Esophagus (tissue), 2 donors: Measurements from ENCODE around the gene KHDC4. TPM values are rescaled to one million over a fixed set of nuclear protein-coding genes. Genes with fewer than 3 reads are reported as not detected.
"Not testable (repeated sequence)": the region's sequence is repeated elsewhere in the genome, so short reads cannot be mapped to it uniquely, and the experiment has no call there.

Experiments used
- H3K27ac ChIP-seq, 2 donors: one replicate each; pipeline ENCODE4 v1.5.1; 2013; ENCODE audit warnings: low read depth in 2 of 2, mild to moderate bottlenecking in 2 of 2, inconsistent platforms in 1 of 2, low read length in 1 of 2, moderate library complexity in 1 of 2
- H3K27me3 ChIP-seq, 2 donors: one replicate each; pipeline ENCODE4 v1.6.1; 2013; ENCODE audit warnings: low read length in 2 of 2, control low read depth in 1 of 2, mild to moderate bottlenecking in 1 of 2; ENCODE audit not compliant: insufficient read depth in 2 of 2, control insufficient read depth in 1 of 2
- H3K36me3 ChIP-seq, 2 donors: one replicate each; pipeline ENCODE4 v1.6.1; 2013; ENCODE audit warnings: low read length in 1 of 2; ENCODE audit not compliant: control insufficient read depth in 2 of 2, insufficient read depth in 2 of 2
- H3K4me1 ChIP-seq, 2 donors: one replicate each; pipeline ENCODE4 v1.6.1; 2013; ENCODE audit warnings: low read length in 1 of 2; ENCODE audit not compliant: control insufficient read depth in 2 of 2, insufficient read depth in 2 of 2
- H3K4me3 ChIP-seq, 2 donors: one replicate each; pipeline ENCODE4 v1.5.1; 2013; ENCODE audit warnings: low read length in 2 of 2, mild to moderate bottlenecking in 2 of 2, low read depth in 1 of 2, moderate library complexity in 1 of 2
- H3K9me3 ChIP-seq, 2 donors: one replicate each; pipeline ENCODE4 v1.6.1; 2013; ENCODE audit warnings: mild to moderate bottlenecking in 2 of 2, low read depth in 1 of 2, low read length in 1 of 2, moderate library complexity in 1 of 2; ENCODE audit not compliant: control insufficient read depth in 2 of 2, insufficient read depth in 1 of 2
- WGBS, 2 donors: extraction: QIAGEN DNeasy Blood & Tissue Kit; methylation state at CpG; one replicate each; pipeline ENCODE4 v1.1.7; 2013; 5-methylcytosine and 5-hydroxymethylcytosine counted together
- polyA plus RNA-seq, 2 donors: library from polyadenylated mRNA; stranded (reverse); fragments of 200-250 nt; gene quantifications; one replicate each; pipeline ENCODE4 v1.2.3, GENCODE V29; 2013
- donor health status: healthy with polysubstance abuse.
- donor health status: Bipolar disorder and iron deficiency.

The KHDC4 gene
- polyA plus RNA-seq, 2 donors: 11.9 to 29.6 TPM

DNA sequence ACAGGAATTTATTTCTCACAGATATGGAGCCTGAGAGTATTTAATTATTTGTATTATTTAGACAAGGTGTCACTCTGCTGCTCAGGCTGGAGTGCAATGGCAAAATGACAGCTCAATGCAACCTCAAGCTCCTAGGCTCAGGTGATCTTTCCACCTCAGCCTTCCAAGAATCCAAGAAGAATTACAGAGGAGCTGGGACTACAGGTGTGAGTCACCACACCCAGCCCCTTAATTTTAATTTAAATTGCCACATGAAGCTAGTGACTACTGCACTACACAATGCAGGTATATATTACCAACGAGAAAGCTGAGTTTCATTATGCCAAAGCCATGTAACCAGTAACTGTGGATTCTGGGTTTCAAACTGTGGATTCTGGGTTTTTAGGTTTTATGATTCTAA lies 2.1 kb downstream of the KHDC4 start:
- Histone ChIP-seq H3K9me3 (no peaks in the 10 kb centered on the region), H3K4me1 (peaks cover 0 to 4% of the 10 kb centered on the region in 2 donors), H3K4me3 (peak overlapping the region in 1 of 2 donors; percentile 3), H3K27me3 (no peaks in the 10 kb centered on the region), H3K36me3 (peaks cover 0 to 7% of the 10 kb centered on the region in 2 donors), H3K27ac (peak overlapping the region; percentile 10 to 27)
- 31 to 34% methylated on average over 1 of the region's 1 CpG for WGBS, 2 donors

DNA sequence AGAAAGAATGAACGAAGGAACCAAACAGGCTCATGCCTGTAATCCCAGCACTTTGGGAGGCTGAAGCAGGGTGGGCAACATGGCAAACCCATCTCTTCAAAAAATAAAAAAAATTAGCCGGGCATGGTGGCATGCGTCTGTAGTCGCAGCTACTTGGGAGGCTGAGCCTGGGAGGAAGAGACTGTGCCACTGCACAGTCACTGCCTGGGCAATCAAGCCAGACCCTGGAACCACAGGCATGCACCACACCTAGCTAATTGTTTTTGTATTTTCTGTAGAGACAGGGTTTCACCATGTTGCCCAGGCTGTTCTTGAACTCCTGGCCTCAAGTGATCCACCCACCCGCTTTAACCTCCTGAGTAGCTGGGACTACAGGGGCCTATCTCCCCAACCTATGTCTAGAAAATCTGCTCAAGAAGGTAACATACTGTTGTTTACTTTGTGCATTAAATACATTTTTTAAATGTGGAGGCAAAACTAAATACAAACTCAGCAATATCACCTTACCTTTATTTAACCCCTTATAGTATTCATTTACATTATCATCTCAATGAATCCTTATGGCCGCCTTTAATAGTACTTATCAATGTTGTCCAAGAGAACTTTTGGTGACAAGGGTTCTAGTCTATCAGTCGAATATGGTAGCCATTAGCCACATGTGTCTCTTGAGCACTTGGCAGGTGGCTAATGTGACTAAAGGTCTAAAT lies 2.7 kb downstream of the KHDC4 start:
- no peaks in the 10 kb centered on the region for H3K27me3 ChIP-seq
- peak overlapping the region in 1 of 2 donors; percentile 42 for H3K27ac ChIP-seq
- H3K4me3 ChIP-seq: peak overlapping the region in 1 of 2 donors; percentile 26
- H3K9me3 ChIP-seq: no peaks in the 10 kb centered on the region
- H3K36me3 ChIP-seq: peaks cover 5 to 12% of the 10 kb centered on the region in 2 donors
- WGBS, 2 donors: 64 to 65% methylated on average over 7 of the region's 7 CpGs
- H3K4me1 ChIP-seq: peaks cover 0 to 4% of the 10 kb centered on the region in 2 donors

DNA sequence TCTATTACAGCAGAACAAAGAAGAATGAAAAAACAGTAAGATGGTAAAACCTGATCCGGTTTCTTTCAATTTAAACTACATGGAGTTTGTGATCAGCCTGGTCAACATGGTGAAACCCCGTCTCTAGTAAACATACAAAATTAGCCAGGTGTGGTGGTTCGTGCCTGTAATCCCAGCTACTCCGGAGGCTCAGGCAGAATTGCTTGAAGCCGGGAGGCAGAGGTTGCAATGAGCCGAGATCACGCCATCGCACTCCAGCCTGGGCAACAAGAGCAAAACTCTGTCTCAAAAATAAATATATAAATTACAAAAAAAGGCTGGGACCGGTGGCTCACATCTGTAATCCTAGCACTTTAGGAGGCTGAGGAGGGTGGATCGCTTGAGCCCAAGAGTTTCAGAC lies 3.5 kb downstream of the KHDC4 start:
- not testable (repeated sequence) for H3K27me3 ChIP-seq, H3K4me1 ChIP-seq, H3K9me3 ChIP-seq
- Histone ChIP-seq H3K27ac (peak overlapping the region in 1 of 2 donors; percentile 42), H3K4me3 (peak overlapping the region in 1 of 2 donors; percentile 26), H3K36me3 (peaks cover 7 to 15% of the 10 kb centered on the region in 2 donors)
- 62 to 70% methylated on average over 10 of the region's 10 CpGs for WGBS, 2 donors

DNA sequence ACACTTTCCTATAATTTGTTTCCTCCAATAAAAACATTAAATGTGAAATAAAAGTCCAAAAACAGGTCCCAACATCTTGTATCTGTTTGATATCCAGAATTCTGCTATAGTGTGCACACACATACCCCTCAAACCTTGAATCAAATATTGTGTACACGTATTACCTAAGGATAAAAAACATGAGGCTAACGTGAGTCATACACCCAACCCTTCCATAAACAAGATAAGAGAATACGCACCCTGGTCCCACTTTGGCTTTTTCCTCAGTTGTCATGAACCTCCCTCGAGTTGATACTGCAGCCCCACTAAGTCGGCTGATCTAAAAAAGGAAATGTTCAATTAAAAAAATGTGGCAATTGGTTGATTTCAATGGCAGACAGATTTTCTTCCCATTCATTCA lies 5.2 kb downstream of the KHDC4 start:
- H3K27ac ChIP-seq: no peak overlapping the region
- no peaks in the 10 kb centered on the region for H3K9me3 ChIP-seq
- H3K4me3 ChIP-seq: no peak overlapping the region
- WGBS, 2 donors: 53 to 59% methylated on average over 5 of the region's 5 CpGs
- no peaks in the 10 kb centered on the region for H3K27me3 ChIP-seq
- peaks cover 0 to 4% of the 10 kb centered on the region in 2 donors for H3K4me1 ChIP-seq
- peaks cover 10 to 18% of the 10 kb centered on the region in 2 donors for H3K36me3 ChIP-seq

DNA sequence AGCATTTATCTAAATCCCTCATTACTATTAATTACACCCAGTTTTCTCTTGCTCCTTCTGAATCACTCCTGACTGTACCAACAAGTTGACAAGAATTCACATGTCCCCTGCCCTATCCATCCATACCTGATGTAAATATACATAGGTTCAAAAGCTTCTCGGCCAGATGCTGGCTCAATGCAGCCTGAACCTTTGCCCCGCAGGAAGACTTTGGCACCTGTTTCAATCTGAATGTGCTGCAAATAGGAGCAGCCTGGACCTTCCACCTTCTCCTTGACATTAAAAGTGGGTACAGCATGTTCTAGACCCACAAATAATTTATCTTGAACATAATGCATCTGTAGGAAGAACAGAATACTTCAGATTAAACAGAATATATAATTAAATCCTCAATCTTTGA lies 8.7 kb downstream of the KHDC4 start:
- Histone ChIP-seq H3K27ac (no peak overlapping the region), H3K36me3 (peaks cover 21 to 25% of the 10 kb centered on the region in 2 donors), H3K4me3 (no peak overlapping the region), H3K9me3 (no peaks in the 10 kb centered on the region), H3K4me1 (no peaks in the 10 kb centered on the region), H3K27me3 (no peaks in the 10 kb centered on the region)
- WGBS, 2 donors: 88 to 96% methylated on average over 2 of the region's 2 CpGs

DNA sequence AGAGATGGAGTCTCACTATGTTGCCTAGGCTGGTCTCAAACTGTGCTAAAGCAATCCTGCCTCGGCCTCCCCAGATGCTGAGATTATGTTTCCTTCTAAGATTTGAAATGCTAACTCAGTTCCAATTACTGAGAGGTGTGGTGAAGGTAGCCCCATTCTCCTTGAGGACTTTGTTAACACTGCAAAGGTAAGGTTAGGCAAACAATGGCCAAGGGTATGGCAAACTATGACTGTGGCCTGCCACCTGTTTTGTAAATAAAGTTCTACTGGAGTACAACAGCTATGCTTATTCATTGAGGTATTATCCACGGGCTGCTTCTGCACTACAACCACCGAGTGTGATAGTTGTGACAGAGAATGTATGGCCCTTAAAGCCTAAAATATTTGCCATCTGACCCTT lies 13.5 kb downstream of the KHDC4 start:
- H3K27ac ChIP-seq: no peak overlapping the region
- WGBS, 2 donors: 89 to 90% methylated on average over 3 of the region's 3 CpGs
- H3K27me3 ChIP-seq: no peaks in the 10 kb centered on the region
- no peaks in the 10 kb centered on the region for H3K9me3 ChIP-seq
- no peaks in the 10 kb centered on the region for H3K4me1 ChIP-seq
- H3K36me3 ChIP-seq: peaks cover 16 to 19% of the 10 kb centered on the region in 2 donors
- no peak overlapping the region for H3K4me3 ChIP-seq

DNA sequence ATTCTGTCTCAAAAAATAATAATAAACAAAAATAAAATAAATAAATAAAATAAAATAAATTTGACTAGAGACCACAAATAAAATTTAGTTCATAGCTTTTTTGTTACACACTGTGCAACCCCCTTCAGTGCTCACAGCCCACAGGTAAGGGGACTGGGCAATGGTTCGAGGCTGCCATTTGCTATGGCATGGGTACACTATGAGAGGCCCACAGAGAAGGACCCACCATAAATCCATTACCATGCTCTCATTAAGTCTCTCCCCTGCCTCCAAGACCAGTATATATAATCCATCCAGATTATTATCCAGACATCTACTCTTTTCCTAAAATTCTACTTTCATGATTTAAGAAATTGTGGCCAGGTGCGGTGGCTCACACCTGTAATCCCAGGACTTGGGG lies 14.4 kb downstream of the KHDC4 start:
- H3K27ac ChIP-seq: no peak overlapping the region
- H3K36me3 ChIP-seq: peaks cover 12 to 16% of the 10 kb centered on the region in 2 donors
- H3K27me3 ChIP-seq: no peaks in the 10 kb centered on the region
- no peaks in the 10 kb centered on the region for H3K9me3 ChIP-seq
- 95 to 100% methylated on average over 2 of the region's 2 CpGs for WGBS, 2 donors
- no peak overlapping the region for H3K4me3 ChIP-seq
- no peaks in the 10 kb centered on the region for H3K4me1 ChIP-seq

DNA sequence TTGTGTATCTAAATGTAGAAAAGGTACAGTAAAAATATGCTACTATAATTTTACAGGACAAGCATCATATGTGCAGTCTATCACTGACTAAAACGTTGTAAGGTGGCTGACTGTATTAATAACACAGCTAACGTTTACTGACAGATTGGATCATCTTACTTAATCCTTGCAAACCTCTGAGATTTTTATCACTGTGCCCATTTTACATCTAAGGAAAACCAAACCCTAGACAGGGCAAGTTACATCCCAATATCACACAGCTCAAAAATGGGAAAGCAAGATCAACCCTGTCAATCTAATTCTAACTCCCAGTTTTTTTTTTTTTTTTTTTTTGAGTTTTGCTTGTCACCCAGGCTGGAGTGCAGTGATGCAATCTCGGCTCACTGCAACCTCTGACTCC lies 15.6 kb downstream of the KHDC4 start:
- no peak overlapping the region for H3K4me3 ChIP-seq
- H3K9me3 ChIP-seq: no peaks in the 10 kb centered on the region
- H3K4me1 ChIP-seq: no peaks in the 10 kb centered on the region
- no peaks in the 10 kb centered on the region for H3K27me3 ChIP-seq
- WGBS, 2 donors: 62 to 67% methylated on average over 3 of the region's 3 CpGs
- H3K36me3 ChIP-seq: peaks cover 12 to 16% of the 10 kb centered on the region in 2 donors
- H3K27ac ChIP-seq: no peak overlapping the region

DNA sequence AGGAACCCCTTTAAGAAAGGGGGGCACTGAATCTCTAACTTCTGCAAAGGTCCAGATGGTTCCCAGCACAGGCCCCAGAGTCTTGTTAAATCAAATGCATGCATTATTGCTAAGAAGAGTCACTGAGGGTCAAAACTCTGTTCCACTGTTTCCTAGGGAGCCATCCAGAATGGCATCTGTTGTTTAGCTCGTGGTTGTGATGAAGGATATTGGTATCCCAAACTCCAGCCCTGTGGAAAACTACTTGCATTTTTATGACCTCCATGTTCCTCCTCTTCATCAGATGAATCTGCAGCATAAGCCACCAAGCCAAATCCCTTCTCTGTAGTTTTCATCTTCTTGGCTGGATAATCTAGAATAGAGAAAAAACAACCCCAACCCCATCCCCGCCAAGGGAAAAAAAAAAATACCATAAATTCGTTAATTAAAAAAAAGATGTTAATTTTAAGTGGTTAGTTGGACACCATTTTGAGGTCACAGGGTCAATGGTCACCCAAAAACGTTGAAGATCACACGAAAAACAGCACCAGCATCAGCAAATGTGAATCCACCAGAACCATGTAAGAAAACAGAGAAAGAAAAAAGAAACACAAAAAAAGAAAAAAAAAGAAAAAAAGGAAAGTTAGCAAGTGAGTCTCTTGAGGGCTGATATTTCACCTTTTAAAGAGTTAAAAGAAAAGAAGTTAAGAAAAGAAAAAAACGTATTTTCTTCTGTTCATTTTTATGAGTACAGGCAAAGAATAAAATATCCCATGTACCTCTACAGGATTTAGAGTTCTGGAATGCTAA lies 20.1 kb downstream of the KHDC4 start:
- H3K36me3 ChIP-seq: peaks cover 0 to 6% of the 10 kb centered on the region in 2 donors
- H3K27ac ChIP-seq: no peak overlapping the region
- H3K9me3 ChIP-seq: no peaks in the 10 kb centered on the region
- no peak overlapping the region for H3K4me3 ChIP-seq
- no peaks in the 10 kb centered on the region for H3K4me1 ChIP-seq
- no peaks in the 10 kb centered on the region for H3K27me3 ChIP-seq
- WGBS, 2 donors: 67% methylated on average over 6 of the region's 6 CpGs
